ENCODE data around the gene ARHGAP8. TPM values are rescaled to one million over a fixed set of nuclear protein-coding genes. Genes with fewer than 3 reads are reported as not detected.
A peak's percentile ranks its signal among the peaks of the same experiment; 100 is the strongest.

Gene ARHGAP8
- 10 to 100 TPM; 13.8 to 71.6 (median 20.1) TPM for total RNA-seq
- polyA plus RNA-seq = 10 to 100 TPM in 2 of 3 donors, 1 to 10 TPM in 1; 2.7 to 34.9 (median 16.4) TPM
- long read RNA-seq, donor 1 = 0 reads
- long read RNA-seq, donor 2, partial matches to known transcripts = 0 of 1 reads
- long read RNA-seq, donor 2, other reads (novel, unspliced or antisense) = 0 of 1 reads

DNA sequence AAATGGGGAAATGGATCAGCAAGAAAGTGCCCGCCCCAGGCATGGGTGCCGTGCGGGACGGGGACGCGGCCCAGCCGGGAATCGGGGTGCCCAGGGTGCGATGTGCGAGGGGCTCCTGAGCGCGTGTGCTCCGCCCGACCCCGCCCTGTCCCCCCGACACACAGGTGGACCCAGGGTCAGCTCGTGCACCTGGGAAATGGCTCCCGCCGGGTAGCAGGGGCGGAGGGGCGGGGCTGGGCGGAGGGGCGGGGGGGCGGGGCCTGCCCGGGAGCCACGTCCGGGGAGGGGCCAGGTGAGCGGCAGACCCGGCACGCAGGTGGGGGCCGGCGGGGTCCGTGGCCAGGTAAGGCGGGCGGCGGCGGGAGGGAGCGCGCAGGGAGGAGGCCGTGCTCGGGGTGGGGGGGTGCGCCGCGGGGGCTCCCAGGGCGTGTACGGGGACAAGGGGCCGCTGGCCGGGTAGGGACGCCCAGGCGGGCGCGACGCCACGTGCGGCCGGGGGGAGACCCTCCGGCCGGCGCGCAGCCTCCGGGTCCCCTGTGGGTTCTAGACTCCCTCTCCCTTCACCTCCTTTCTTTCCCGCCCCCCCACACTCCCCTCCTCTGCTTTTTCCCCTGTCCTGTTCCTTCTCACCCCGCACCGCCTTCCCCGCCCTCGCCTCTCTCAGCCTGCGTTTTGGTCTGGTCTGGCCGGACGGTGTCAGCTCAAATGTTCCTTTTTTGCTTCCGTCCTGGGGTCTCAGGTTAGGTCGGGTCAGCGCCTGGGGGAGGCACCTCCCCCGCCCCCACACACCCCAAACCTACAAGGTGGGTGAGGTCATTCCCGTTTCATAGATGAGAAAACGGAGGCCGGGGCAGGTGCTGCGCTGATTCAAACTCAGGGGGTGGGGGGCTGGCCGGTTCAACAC is at the start of gene ARHGAP8:
Gene ARHGAP8, plus strand, starts transcription at position 291 of the 904 bp plus-strand sequence. CDS start 33,953 bp downstream, outside the sequence.
- 4 to 8% (median 6%) methylated on average over 36 to 77 of the region's 78 CpGs for WGBS, 5 donors
- intact Hi-C loops (cut with DNase I; ENCODE audit: low total_unique reads) = no loop called here
- peaks cover 0 to 74% (median 26%) of the 10 kb centered on the region in 7 donors for H3K27me3 ChIP-seq (replicated peaks in 1 of 7)
- DNase-seq = peak; percentile 75
- peak within 1 kb of the TSS in 7 of 8 donors; percentile 20 to 69 (median 37) for H3K4me3 ChIP-seq
- H3K36me3 ChIP-seq = no peaks in the 10 kb centered on the region
- peaks cover 0 to 36% (median 16%) of the 10 kb centered on the region in 6 donors for H3K4me1 ChIP-seq
- peak within 1 kb of the TSS in 1 of 8 donors; percentile 9 for H3K27ac ChIP-seq
- peaks cover 0 to 5% (median 0%) of the 10 kb centered on the region in 8 donors for H3K9me3 ChIP-seq
- TF ChIP-seq POLR2AphosphoS5 (IDR thresholded peaks at IDR 0.05) = peak in 1 of 3 donors; percentile 26
- TF ChIP-seq, protein P1, sequence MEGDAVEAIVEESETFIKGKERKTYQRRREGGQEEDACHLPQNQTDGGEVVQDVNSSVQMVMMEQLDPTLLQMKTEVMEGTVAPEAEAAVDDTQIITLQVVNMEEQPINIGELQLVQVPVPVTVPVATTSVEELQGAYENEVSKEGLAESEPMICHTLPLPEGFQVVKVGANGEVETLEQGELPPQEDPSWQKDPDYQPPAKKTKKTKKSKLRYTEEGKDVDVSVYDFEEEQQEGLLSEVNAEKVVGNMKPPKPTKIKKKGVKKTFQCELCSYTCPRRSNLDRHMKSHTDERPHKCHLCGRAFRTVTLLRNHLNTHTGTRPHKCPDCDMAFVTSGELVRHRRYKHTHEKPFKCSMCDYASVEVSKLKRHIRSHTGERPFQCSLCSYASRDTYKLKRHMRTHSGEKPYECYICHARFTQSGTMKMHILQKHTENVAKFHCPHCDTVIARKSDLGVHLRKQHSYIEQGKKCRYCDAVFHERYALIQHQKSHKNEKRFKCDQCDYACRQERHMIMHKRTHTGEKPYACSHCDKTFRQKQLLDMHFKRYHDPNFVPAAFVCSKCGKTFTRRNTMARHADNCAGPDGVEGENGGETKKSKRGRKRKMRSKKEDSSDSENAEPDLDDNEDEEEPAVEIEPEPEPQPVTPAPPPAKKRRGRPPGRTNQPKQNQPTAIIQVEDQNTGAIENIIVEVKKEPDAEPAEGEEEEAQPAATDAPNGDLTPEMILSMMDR (IDR thresholded peaks at IDR 0.05 in 8 of 11, conservative IDR thresholded peaks at IDR 0.05 in 3 of 11) = no peak
- no peak for TF ChIP-seq POLR2A (IDR thresholded peaks at IDR 0.05)

DNA sequence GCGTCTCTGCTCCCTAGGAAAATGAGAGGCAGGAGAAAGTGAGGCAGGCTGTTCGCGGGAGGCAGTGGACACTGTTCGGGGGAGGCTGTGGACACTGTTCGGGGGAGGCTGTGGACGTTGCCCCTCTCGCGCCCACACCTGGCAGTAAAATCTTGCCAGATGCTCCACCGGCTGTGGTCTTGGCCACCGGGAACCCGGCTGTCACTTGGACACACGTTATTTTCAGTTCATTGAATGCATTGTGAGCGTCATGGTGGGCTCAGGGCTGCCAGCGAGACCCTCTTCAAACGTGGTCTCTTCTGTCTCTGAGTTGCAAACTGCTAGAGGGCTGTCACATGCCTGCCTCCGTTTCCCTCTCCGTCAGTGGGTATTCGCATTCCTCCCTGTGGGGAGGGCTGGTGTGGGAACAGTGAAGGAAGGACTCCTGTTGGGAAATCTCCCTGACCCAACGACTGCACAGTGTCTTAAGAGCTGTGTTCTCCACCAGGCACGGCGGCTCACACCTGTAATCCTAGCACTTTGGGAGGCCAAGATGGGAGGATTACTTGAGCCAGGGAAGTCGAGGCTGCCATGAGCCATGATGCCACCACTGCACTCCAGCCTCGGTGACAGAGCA is 49.0 kb upstream of the ARHGAP8 start:
- DNase-seq = no peak
- TF ChIP-seq POLR2A (IDR thresholded peaks at IDR 0.05) (no peak), POLR2AphosphoS5 (IDR thresholded peaks at IDR 0.05) (no peak)
- TF ChIP-seq, protein P1 (IDR thresholded peaks at IDR 0.05 in 8 of 11, conservative IDR thresholded peaks at IDR 0.05 in 3 of 11) = no peak
- H3K27ac ChIP-seq = peak overlapping the region in 7 of 8 donors; percentile 38 to 88 (median 78)
- intact Hi-C loops (cut with DNase I; ENCODE audit: low total_unique reads) = no loop called here
- 53 to 74% (median 56%) methylated on average over 15 to 23 of the region's 23 CpGs for WGBS, 5 donors
- H3K4me3 ChIP-seq = peak overlapping the region; percentile 60 to 96 (median 89)
- no peaks in the 10 kb centered on the region for H3K9me3 ChIP-seq
- H3K27me3 ChIP-seq (replicated peaks in 1 of 7) = peaks cover 0 to 16% (median 0%) of the 10 kb centered on the region in 7 donors
- peaks cover 0 to 18% (median 0%) of the 10 kb centered on the region in 6 donors for H3K36me3 ChIP-seq
- peaks cover 17 to 86% (median 61%) of the 10 kb centered on the region in 6 donors for H3K4me1 ChIP-seq

DNA sequence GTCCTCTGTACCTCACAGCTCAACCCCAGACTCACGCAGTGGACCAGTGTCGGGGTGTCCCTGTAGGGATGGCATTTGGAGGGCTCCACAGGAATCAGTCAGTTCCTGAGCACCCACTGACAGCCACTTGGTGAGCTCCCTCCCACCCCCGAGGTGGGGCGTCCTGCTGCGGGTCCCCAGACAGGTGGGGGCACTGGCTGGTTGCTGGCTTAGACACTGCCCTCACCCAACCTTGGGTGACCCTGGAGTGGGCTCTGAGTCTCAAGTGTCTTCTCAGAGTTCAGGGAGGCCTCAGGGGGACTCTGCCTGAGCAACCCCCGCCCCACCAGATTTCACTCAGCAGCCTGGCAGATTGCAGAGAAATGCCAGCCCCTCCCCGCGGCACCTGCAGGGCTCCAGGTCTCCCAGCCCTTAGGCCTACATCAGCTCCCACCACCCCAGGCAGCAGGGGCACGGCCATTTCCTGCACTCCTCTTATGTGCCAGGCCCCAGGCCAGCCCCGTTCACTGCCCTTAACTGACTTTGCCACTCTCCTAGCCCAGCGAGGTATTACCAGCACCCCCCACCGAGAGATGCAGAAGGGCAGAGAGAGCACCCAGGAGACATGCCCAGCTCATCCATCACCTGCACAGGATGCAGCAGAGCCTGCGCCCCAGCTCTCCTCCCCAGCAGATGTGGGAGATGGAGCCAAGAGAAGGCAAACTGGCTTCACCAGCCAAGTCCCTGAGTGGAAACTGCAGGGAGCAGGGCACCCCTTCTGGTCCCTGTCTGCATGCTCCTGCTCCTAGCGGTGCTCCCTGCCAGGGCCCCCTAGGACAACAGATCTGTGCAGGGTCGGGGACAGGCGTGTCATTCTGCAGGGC is 48.0 kb upstream of the ARHGAP8 start:
- H3K4me3 ChIP-seq = peak overlapping the region in 6 of 8 donors; percentile 82 to 96 (median 92)
- peak; percentile 75 for DNase-seq
- H3K27ac ChIP-seq = peak overlapping the region in 3 of 8 donors; percentile 82 to 88 (median 83)

More for the DNA sequence above, 48.0 kb upstream of the ARHGAP8 start:
- peaks cover 0 to 16% (median 0%) of the 10 kb centered on the region in 7 donors for H3K27me3 ChIP-seq (replicated peaks in 1 of 7)
- TF ChIP-seq, protein P1 (IDR thresholded peaks at IDR 0.05 in 8 of 11, conservative IDR thresholded peaks at IDR 0.05 in 3 of 11) = no peak
- TF ChIP-seq POLR2A (IDR thresholded peaks at IDR 0.05) (no peak), POLR2AphosphoS5 (IDR thresholded peaks at IDR 0.05) (peak in 1 of 3 donors; percentile 9)
- H3K4me1 ChIP-seq = peaks cover 17 to 86% (median 64%) of the 10 kb centered on the region in 6 donors
- WGBS, 5 donors = 81 to 89% (median 86%) methylated on average over 9 to 16 of the region's 16 CpGs
- peaks cover 0 to 18% (median 0%) of the 10 kb centered on the region in 6 donors for H3K36me3 ChIP-seq
- no peaks in the 10 kb centered on the region for H3K9me3 ChIP-seq
- intact Hi-C loops (cut with DNase I; ENCODE audit: low total_unique reads) = no loop called here
